ENCODE results near the gene MRPL19.

The MRPL19 gene

DNA sequence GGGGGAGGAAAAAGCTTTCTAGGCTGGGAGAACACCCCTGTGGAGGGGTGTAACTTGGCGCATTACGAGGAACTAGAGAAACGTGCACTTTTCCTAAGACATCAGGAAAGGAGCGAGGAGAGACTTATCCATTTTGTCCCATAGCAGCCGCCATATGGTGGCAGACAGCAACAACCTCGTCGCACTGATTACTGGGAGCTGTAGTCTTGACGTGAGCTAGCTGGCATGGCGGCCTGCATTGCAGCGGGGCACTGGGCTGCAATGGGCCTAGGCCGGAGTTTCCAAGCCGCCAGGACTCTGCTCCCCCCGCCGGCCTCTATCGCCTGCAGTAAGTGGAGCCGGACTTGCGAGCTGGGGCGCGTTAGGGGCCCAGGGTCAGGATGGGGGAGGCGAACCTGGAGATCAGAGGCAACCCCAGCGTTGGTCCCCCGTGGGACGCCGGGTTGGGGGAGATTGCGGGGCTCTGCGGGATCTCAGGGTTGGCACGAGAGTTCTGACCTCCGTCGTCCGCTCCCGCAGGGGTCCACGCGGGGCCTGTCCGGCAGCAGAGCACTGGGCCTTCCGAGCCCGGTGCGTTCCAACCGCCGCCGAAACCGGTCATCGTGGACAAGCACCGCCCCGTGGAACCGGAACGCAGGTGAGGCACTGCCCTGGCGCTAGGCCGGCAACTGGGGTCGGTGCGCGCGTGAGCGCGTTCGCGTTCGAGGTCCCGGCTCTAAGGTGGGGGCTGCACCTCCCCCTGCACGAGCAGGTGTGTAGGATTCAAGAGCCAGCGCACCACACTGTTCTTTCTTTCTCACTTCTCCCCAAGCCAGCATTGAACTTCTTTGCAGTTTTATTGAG is at the start of gene MRPL19:
MRPL19 (plus strand) TSS at position 201 of the 843 bp plus-strand sequence; CDS start at position 226, 25 bp downstream.
- DNase-seq, result peak; percentile 64

DNA sequence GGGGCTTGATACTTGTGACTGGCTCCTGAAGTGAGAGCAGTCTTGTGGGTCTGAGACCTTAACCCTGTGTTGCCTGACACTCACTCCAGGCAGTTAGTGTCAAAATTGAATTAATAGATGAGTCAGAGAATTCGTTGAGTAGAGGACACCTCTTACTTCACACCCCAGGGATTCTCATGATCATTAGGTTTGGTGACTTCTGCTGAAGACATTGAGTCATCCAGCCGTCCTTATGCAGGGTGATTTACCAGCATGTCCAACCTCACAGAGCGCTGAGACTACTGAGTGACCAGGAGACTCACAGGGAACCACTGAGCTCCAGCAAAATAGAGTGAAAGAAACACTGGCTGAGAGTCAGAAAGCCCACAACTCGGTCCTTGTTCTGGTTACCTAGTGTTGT is 49.8 kb upstream of the MRPL19 start:
- no peak for DNase-seq

DNA sequence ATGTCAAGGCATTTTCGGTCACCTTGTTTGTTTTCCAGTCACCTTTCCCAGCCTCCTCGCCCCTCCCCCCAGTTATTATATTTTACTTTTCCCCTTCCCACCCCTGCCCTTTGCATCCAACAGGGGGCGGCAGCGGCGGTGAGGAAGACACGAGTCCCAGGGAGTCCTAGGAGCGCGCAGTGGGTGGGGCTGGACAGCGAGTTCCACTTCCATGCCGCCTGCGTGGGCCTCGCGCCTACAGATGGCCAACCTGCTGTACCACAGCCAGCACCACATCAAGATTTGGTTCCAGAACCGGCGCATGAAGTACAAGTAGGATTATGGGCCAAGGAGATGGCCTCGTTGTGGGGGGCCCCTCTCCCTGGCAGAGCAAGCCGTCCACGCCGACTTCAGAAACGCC is 48.6 kb upstream of the MRPL19 start:
- DNase-seq, result no peak

DNA sequence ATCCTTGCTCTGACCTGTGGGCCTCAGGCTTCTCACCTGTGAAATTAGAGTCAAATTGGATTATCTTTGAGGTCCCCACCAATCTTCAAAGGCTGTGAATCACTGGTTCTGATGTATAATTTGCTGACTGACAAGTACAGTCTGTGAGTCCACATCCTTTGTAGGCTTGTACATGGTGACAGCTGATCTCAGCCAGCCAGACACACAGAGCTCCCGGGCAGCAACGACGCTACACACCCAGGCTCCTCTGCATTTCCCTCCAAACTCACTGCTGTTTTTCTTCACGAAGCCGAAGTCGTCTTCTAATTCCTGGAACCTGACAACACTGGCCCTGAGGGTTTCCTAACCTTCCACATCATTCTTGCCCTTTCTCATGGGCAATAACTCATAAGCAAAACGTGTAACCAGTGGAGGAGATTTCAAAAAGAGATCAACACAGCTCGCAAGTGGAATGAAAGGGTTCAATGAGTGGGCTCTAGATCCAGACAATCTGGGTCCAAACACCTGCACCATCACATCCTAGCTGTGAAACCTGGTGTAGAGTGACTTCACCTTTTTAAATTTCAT is 47.9 kb upstream of the MRPL19 start:
- no peak for DNase-seq

DNA sequence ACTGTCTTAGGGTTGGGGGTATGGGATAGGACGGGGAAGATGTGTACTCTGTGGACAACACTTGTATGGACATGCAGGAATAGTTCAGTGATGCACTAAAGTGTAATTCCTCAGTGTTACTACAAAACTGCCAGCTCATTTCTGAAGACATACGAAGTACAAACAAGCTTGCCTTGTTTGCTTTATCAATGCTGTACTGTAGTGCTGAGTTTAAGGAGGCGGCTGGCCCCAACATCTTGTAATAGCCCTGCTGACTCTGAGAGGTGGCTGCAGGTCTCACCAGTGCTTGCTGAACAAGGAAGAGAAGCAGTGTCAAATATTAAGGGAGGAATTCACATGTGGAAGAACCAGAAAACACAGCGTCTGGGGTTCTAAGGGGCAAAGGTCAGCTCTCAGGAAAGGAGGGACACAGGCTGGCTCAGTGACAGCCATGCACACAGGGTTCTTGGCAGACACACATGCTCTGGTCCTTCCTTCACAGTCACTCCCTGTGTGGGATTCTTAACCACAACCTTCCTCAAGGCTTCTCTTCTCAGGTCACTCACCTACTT is 46.0 kb upstream of the MRPL19 start:
- no peak for DNase-seq

DNA sequence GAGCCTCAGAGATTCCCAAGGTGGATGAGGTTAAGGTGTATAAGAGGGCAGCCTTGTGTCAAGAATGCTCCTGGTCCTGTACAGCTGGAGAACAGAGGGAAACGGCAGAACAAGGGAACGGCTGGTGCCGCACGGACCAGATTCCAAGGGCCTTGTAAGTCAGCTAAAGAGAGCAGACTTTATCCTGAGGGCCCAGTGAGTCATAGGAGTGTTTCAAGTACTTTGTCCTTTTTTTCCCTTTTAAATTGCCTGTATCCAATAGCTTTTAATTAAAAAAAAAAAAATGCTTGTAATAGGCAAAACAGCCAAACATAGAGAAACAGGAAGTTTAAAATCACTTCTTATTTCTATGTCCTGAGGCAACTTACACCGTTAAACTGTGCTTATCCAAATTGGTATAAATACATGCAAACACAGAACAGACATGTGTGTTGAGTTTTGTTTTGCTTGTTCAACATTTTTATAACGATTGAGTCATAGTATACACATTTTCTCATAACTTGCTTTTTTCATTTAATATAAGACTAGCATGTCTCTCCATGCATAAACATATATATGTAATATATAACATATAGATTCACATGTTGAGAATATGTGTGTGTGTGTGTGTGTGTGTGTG is 43.8 kb upstream of the MRPL19 start:
- DNase-seq, result no peak

DNA sequence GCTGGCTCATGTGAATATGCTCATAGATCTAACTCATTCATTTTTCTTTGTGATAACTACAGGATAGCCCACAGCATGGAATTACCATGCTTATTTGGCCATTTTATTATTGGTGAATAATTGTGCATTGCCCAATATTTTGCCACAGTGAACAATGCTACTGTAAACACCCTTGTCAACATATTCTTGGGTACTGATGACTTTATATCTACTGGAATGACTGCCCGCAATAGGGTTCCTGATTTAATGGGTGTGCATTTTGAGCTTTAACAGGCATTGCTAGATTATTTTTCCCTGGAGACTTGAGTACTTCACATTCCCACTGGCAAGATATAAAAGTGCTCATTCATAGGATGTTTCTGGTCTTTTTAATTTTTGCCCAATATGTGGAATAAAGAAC is 43.1 kb upstream of the MRPL19 start:
- DNase-seq, result no peak

DNA sequence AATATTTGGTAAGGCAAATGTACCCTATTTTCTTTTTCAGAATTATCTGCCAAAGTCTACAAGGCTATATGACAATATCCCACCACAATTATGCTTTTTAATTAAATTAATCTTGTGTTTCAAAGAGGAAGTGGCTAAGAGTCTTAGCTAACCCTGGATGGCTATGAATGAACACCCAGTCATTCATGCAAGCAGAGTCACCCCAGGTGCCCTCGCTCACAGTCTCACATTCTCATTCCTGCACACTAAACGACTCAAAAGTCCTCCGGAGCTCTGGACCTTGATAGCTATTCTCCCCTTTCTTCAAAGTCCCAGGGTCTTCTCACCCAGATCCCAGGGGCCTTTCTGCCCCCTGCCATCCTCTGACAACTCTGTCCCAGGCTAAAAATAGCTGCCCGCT is 42.1 kb upstream of the MRPL19 start:
- DNase-seq, result no peak

DNA sequence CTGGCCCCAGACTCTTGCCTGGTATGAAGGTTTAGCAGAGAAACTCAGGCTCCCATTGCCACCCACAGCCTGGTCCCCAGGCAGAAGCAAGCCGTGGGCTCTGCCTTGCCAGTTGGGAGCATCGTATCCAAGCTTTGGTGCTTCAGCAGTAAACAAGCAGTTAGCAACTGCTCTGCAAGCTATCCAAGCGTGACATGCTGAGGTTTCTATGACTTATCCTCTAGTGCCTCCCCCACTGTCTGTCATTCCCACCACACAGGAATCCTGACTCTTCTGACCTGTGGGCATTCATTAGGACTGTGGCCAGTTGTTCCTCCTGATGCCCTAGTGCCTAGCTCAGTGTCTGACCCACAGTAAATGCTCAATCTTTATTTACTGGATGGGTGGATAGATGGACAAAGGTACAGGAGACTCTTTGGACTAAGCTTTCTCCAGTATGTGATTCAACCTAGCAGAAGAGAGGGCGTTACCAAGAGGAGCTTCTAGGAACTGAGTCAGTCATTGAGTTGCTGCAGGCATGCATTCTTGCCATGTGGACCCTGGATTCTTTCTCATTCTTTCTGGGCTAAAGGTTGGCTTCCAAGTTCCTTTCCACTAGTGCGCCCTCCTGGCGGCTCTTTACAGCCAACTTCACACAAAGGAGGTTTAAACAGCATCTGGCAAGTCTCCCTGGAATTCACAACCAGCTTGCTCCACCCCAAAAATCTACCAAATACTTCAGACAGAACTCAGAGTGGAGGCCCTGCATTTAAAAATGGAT is 40.6 kb upstream of the MRPL19 start:
- no peak for DNase-seq

DNA sequence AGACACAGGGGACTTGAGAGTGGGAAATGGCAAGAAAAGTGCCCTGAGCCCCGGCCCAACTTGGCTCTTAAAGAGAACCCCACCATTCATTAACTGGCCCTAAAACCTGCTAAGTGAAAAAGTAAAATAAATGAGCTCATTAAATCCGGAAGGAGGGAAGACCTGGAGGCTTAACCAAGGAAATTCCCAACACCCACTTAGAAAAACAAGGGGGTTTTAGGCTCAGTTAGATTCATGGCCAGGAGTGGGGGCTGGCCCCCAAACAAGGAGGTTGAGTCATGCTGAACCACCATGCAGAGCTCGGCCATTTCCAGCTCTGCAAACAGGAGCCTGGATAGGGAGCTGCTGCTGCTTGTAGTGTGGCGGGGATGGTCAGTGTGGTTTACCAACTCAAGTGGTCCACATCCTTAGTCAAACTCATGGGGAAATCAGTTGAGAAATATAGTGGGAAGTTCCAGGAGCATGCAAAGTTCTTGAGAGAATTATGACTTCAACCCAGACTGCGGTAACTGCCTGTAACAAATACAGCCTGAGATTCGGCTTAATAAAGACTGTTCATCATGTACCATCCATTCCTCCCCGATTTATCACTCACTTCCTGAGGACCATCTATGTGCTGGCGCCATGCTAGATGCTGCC is 39.7 kb upstream of the MRPL19 start:
- no peak for DNase-seq

DNA sequence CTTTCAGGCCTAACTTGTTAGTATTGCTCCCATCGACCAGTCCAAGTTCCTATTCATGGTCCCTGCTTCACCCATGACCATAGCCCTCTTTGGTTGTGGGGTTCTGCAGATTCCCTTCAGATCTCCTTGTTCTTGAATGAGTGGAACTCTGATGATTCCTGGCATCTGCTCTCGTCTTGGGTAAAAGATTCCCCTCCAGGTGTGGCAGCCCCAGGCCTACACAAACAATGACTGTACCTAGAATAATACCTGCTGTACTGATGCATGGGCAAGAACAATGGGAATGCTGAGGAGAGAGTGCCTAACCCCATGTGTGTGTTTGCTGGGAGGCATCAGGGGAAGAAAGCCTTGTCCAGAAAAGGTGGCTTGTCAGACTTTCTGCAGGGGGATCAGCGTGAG is 39.2 kb upstream of the MRPL19 start:
- no peak for DNase-seq

DNA sequence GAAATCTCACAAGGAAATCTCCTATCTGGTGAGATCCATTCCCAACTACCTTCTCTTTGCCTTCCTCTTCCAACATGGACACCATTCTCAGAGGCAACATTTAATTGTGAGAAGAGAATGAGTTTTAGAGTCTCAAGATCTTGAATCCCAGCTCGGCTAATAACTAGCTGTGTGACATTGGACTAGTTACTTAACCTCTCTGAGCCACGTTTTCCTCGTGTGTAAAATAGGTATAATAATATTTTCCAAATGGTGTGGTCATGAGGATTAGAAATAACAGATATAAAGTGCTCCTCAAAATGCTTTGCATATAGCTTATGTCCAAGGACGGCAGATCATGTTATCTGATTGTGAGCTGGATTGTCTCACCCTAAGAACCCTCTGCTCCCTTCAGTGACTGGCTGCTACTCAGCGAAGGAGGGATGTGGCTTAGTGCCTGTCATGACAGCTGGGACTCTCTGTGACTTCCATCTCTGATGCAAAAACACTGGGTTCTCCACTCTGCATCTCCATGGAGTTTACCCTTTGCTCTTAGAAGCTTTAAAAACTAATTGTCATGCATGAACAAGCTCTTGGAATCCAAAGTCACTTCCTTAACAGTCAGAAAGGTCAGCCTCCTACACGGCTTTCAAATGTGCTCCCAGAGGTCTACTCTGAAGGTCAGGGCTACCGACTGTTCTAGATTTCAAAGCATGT is 38.4 kb upstream of the MRPL19 start:
- DNase-seq, result no peak

DNA sequence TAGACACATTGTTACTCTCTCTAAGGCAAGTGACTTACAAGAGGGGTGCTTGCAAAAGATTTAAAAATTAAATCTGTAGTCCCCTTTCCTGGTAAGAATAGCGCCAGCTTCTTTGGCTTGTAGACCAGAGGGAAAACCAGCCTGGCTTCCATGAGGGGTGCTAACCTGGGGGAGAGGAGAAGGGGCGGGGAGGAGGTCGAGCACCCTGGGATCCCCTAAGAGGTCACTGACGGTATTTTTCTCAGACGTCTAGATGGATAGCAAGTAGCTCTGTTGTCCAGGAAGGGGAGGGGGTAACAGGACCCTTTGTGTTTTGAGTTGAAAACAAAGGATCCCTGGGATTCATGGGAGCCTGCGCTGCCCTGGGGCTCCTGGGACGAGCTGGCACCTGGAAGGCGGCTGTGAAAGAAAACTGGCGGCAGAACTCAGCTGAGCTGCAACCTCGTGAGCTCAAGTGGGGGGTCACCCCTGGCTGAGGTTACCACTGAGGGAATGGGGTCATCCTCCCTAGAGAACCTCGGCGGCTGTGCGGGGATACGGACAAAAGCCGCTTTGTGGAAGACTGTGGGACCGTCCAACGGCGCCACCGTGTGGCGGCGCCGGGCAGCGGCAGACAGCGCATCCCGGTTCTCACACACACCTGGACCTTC is 37.8 kb upstream of the MRPL19 start:
- DNase-seq, result peak; percentile 49

DNA sequence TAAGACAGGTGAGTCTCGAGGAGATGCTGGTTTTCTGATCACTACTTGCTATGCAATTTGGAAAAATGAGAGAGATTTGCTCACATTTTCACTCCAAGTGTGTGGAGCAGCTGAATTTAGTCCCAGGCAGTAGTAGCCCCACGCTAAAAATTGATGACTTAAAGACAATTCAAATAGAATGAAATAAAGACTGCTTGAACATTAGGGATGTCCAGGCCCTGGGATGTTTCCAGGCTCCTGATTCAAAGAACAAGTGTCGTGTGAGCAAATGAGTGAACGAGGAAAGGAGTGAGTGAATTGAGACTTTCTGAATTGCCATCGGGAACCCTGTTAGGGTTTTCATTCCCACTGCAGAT is 37.3 kb upstream of the MRPL19 start:
- no peak for DNase-seq

DNA sequence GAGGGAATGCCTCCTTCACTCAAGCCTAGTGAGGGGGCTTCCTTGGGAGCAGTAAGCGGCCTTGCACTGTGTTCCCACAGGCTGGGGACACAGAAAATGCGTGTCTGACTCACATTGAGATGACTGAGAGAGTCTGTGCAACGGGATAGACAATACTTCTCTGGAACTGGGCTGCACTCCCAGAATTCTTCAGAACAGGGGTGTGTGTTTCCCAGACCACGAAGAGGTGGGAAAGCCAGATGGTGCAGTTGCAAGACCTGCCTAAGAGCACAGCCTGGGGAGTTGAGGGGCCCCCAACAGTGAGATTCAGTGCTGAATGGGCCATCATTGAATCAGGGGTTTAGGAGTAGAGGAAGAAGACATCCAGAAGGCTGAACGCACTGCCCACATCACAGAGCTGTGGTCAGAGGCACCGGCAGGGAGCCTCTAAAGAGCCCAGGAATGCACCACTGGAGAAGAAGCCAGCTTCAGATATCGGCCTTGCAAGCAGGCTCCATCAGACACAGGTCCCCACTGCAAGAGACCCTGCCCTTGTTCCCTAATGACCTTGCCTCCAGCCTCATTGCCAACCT is 36.6 kb upstream of the MRPL19 start:
- DNase-seq, result no peak

DNA sequence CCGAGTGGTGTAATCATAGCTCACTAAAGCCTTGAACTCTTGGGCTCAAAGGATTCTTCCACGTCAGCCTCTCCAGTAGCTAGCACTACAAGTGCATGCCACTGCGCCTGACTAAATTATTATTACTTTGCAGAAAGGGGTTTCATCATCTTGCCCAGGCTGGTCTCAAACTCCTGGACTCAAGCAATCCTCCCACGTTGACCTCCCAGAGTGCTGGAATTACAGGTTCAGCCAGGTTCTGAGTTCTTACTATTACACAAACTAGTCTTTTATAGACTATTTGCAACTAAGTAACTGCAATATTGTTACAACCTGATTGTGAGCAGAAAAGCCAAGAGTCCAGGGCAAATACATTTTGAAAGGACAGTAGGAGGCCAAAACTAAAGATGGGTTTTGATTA is 35.9 kb upstream of the MRPL19 start:
- no peak for DNase-seq

DNA sequence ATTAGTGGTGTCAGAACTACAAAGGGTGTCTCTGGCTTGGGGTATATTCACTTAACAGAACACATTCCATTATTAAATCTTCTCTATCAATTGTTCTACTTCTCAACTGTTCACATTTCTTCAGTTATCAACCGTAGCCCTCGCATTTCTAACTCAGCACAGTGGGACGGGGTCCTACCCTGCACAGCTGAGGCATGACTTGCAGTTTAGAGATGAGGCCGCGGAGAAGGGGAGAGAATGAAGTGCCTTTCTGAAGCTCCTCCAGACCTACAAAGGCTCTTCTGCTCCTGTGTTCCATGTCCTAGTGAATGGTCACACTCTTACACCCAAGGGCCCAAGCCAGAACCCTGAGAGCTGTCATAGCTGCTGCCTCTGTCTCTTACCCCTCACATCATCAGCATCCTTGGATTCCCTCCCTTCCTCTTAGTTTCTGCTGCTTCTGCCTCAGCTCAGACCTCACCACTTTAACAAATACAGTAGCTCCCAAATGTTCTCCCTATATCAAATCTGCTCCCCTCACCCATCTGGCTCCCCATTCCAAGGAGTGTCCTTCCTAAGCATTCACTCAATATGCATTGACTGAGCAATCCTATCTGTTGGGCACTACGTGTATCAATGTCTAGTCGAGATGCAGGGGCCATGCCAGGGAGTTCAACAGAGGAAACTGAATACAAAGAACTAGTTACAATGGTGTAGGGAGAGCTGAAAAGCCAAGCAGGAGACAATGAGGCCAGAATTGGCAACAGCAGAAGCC is 34.3 kb upstream of the MRPL19 start:
- DNase-seq, result no peak

DNA sequence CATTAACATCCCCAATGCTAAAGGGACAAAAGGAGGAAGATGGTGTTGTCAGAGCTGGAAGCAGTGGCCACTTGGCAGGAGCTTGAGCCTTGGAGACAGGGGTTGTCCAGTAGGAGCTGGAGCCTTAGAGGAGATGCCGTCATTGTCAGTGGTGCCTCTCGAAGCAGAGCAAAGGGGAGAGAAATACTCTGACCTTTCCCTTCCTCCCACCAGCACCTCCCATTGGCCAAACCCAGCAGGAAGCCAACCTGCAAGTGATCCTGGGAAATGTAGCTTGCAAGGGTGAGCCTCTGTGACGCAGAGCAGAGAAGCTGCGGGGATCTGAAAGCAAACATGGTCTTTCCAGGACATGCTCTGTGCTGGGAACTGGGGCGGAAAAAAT is 33.7 kb upstream of the MRPL19 start:
- DNase-seq, result no peak

DNA sequence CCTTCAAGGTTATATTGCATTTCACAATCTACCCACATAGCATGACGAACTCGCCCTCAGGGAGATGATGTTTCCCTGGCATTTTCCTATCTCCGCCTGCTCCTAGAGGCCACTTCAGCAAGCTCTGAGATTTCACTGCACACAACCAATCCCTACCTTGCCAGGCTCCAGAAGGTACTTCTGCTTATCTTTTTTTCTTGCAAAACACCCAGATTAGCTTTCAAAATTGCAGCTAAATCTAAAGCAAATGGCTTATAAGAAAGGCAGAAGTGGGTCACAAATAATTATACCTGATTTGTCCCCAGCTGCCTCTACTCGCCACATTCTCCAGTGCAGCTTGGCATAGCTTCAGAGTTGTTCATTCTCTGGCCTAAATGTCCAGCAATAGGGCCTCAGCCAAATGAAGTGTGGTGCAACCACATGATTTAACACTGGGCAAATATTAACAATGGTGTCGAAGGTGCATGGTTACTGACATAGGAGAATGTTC is 32.4 kb upstream of the MRPL19 start:
- no peak for DNase-seq

DNA sequence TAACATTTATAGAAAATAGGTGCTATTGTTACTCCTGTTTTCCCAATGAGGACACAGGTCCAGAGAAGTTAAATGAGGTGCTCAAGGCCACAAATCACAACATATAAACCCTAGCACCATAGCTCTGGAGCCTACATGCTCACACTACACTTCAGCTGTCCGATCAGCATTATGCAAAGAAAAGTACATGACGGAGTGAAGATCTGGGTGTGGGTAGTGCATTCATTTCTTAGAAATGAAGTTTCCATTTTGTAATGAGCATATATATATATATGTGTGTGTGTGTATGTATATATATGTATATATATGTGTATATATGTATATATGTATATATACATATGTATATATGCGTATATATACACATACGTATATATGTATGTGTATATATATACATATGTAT is 30.2 kb upstream of the MRPL19 start:
- no peak for DNase-seq

All from NCI-H1105 (cell line).